Activated naive CD8-positive, alpha-beta T cell treated with anti-CD3 and anti-CD28 coated beads, Interleukin-2, amount 50 U/mL, for 16 hours (primary cell): ENCODE results near the gene RAPGEF3.

Experiments
- DNase-seq: peaks from one replicate; pipeline ENCODE4 v3.0.0-alpha.2; 2020; ENCODE audit warnings: low read depth, low spot score

Gene RAPGEF3

GRCh38 chr12:47775100-47775911 lies 16.6 kb upstream of the RAPGEF3 start:
- no peak for DNase-seq

DNA sequence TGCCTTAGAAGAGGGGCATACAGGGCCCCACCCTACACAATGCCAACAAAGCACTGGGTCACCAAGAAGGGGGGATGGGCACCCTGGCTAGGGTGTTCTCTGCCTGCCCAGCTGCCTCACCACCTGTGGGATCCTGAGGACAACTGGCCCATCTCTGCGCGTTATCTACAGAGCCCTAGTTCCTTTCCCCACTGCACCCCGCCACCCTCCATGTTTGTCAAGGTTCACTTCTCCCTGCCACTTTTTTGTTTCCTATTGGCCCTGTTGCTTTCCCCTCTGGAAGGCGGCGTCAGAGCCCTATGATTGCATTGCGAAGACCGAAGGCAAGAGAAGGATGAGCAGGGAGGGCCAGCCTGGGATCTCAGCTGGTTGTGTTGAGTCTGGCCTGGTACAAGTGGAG lies 16.0 kb upstream of the RAPGEF3 start:
- DNase-seq, result no peak

DNA sequence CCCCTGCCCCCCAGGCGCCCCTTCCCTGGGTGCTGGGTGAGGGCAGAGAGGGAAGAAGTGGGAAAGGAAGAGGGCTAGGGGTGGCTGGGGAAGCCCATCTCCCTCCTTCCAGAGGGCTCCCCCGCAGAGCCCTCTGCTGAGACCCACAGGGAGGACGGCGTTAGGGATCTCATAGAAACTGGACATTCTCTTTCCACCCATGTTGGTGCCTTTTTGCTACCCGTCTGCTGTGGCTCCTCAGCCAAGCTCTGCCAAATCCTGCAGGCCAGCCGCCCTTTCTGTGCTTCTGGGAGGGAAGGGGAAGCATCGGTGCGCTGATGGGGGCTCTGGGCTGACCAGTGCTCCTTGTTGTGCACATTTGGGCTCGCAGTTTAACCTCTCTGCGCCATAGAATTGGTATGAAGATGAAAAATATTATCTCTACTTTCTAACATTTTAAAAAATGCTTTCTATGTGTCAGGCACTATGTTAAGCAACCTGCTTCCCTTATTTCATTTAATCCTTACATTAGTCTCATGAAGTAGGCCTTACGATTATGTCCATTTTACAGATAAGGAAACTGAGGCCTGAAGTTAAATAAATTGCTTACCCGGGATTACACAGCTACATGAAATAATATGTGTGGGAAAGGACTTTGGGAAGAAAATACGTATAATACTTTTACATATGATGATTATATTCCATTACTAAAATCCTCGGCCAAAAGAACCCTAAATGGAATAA lies 15.3 kb upstream of the RAPGEF3 start:
- DNase-seq, result no peak

GRCh38 chr12:47773062-47773857 lies 14.6 kb upstream of the RAPGEF3 start, which contains the start of gene SLC48A1:
Gene SLC48A1, plus strand, starts transcription at chr12:47773238. Its CDS starts 67 bp downstream, at chr12:47773305.
- peak; percentile 22 for DNase-seq

DNA sequence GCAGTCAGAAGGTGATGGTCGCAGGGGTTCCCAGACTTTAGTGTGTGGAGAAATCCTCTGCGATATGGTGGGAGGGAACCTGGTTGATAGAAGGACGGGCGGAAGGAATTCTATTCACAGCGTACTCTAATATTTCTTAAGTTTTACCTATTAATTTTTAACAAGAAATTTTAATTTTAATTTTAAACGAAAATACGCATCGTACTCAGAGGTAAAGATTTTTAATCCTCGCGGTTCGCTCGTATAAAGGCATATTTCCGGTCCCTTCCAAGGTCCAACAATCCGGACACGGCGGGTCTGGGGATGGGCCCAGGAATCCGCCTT lies 14.0 kb upstream of the RAPGEF3 start:
- DNase-seq, result no peak

GRCh38 chr12:47772094-47772660 lies 13.5 kb upstream of the RAPGEF3 start:
- no peak for DNase-seq

- DNase-seq, result no peak
These were observed 12.6 kb upstream of the RAPGEF3 start for GRCh38 chr12:47771304-47771703.

- DNase-seq, result no peak
These were observed 11.5 kb upstream of the RAPGEF3 start for GRCh38 chr12:47770086-47770726.

GRCh38 chr12:47769234-47770085 lies 10.8 kb upstream of the RAPGEF3 start:
- DNase-seq, result no peak

DNA sequence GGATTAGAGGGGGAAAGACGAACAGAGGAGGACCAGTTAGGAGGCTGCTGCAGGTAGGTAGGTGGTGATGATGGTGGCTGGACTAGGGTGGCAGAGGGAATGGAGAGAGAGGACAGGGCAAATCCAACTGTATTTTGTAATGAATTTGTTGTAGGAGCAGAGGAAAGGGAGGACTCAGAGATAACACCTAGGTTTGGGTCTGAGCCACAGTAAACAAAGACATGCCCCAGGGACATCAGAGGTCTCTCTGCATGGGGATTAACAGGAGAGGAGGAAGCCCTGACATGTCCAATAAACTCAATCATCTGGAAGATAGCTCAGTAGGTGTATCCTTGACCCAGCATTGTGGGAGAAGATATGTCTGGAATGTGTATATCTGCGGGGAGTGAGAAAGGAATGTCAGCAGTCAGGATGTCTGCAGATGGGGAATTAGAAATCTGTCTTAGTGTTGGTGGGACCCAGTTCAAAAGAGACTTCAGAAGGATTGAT lies 9.7 kb upstream of the RAPGEF3 start:
- DNase-seq, result no peak

- DNase-seq, result peak; percentile 30
These were observed 8.6 kb upstream of the RAPGEF3 start for GRCh38 chr12:47767216-47767724.

DNA sequence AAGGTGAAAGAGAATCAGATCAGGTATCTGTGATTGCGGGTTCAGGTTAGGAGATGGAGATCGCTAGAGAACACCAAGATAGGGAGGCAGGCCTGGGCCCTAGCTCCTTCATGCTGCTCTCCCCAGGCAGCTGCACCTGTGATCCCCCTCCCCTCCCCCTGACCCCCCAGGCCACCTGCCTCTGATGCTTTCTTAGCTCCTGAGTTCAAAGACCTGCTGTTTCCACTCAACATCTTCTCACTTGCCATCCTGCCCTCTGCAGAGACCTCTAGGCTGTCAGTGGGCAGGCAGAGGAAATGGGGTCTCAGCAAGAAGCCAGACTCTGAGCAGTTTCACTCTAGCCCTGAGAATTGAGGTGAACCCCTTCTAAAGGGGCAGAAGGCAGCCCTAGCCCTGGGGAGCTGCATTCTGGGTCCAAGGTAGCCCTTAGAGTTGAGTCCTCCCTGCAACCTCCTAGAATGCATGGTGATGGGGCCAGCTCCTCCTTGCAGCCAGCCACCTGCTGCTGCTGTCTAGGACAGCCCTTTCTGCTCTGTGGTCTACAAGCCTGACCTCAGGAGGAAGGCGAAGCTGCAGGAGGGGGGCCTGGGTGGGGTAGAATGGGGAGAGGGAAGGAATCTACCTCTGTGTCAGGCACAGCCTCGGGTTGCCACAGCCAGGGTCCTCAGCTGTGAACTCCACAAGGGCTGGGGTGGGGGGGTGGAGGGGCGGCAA lies 8.0 kb upstream of the RAPGEF3 start:
- DNase-seq, result no peak

GRCh38 chr12:47763481-47764346 lies 5.0 kb upstream of the RAPGEF3 start:
- DNase-seq, result no peak

DNA sequence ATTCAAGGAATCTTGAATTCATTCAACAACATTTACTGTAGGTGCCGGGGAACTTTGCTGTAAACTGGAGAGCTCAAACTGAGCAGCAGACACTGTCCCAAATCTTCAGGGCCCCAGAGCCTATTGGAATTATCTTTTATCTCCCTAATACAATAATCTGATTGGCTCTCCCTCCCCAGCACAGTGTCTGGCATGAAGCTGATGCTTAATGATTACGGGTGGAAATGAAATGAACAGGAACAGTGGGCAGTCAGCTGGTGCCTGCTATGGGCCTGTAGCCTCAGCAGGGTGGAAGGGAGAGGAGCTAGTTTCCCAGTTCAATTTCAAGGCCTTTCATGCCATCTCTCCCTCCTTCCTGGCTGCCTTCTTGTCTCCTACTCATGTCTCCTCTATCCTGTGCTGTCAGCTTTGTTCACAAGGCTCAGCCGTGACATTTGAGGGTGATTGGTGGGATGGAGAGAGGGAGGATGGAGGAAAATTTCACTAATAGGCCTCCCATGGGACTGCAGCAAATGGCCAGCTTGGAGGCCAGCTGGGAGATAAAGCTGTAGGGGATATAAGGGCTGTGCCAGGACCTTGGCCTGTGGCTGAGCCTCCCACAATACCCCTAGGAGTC lies 4.3 kb upstream of the RAPGEF3 start:
- no peak for DNase-seq

GRCh38 chr12:47758584-47758833 lies 171 bp downstream of the RAPGEF3 start:
- DNase-seq, result no peak

DNA sequence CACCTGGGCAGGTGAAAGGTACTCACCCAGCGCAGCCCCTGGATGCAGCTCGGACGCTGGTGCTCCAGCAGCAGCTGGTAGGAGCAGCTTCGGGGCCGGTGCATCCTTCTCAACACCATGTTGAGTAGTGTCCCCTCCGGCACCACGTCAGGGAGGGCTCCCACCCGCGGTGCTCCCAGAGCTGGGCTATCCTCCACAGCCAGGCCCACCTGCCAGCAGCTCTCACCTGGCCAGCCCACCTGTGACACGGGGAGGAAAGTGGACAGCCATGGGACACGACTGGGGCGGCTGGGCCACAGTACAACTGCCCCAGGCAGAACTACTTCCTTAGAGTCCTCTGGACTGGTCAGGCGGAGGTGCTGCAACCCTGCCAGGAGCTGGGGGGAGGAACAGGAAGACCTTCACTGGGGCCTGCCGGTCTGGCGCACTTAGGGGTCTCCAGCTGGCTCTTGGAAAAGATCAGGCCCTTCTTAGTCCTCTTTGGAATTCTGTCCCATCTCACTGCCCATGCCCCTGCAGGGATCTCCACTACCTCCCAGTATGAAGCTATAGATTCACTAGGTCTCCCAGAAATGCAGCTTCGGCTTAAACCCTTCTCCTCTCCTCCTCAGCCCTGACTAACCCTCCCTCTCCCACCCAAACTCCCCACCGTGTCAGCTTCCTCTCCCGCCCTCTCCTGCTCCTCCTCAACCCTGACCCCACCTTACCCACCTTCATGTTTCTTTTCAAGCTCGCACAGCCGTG lies 668 bp downstream of the RAPGEF3 start:
- no peak for DNase-seq

GRCh38 chr12:47757364-47757839 lies 1.3 kb downstream of the RAPGEF3 start:
- DNase-seq, result no peak
